Measurements from ENCODE around the gene ACTC1.
"Not testable (repeated sequence)": the region's sequence is repeated elsewhere in the genome, so short reads cannot be mapped to it uniquely, and the experiment has no call there.

The ACTC1 gene

GRCh38 chr15:34795267-34796081 lies at the start of gene ACTC1:
Gene ACTC1 (minus strand): TSS chr15:34795549. CDS start chr15:34794808, 741 bp downstream.
- peak; percentile 27 for DNase-seq

- DNase-seq, result no peak
Measured at GRCh38 chr15:34841262-34841725, 45.9 kb upstream of the ACTC1 start.

GRCh38 chr15:34838282-34838681 lies 42.9 kb upstream of the ACTC1 start:
- DNase-seq, result no peak

GRCh38 chr15:34837246-34838016 lies 42.1 kb upstream of the ACTC1 start:
- DNase-seq, result no peak

- no peak for DNase-seq
Measured at GRCh38 chr15:34828145-34828911, 33.0 kb upstream of the ACTC1 start.

GRCh38 chr15:34821831-34822230 lies 26.5 kb upstream of the ACTC1 start:
- peak; percentile 62 for DNase-seq

- DNase-seq, result no peak
Measured at GRCh38 chr15:34820110-34820509, 24.8 kb upstream of the ACTC1 start.

- no peak for DNase-seq
Measured at GRCh38 chr15:34818526-34818925, 23.2 kb upstream of the ACTC1 start.

- DNase-seq, result no peak
Measured at GRCh38 chr15:34815836-34816235, 20.5 kb upstream of the ACTC1 start.

- DNase-seq, result no peak
Measured at GRCh38 chr15:34813446-34814190, 18.3 kb upstream of the ACTC1 start.

- not testable (repeated sequence) for DNase-seq
Measured at GRCh38 chr15:34812868-34813365, 17.6 kb upstream of the ACTC1 start.

- no peak for DNase-seq
Measured at GRCh38 chr15:34812369-34812768, 17.0 kb upstream of the ACTC1 start.

GRCh38 chr15:34810443-34811129 lies 15.2 kb upstream of the ACTC1 start:
- no peak for DNase-seq

GRCh38 chr15:34809186-34809585 lies 13.8 kb upstream of the ACTC1 start:
- no peak for DNase-seq

- no peak for DNase-seq
Measured at GRCh38 chr15:34808016-34808415, 12.7 kb upstream of the ACTC1 start.

GRCh38 chr15:34807241-34807640 lies 11.9 kb upstream of the ACTC1 start:
- DNase-seq, result not testable (repeated sequence)

GRCh38 chr15:34804776-34805175 lies 9.4 kb upstream of the ACTC1 start:
- DNase-seq, result no peak

GRCh38 chr15:34804113-34804512 lies 8.8 kb upstream of the ACTC1 start:
- DNase-seq, result peak; percentile 34

- no peak for DNase-seq
Measured at GRCh38 chr15:34802803-34803750, 7.7 kb upstream of the ACTC1 start.

GRCh38 chr15:34802371-34802770 lies 7.0 kb upstream of the ACTC1 start:
- no peak for DNase-seq

Measured in NCI-H1694 treated with DMSO at 0.1 percent for 48 hours (cell line).